Activated T-cell treated with anti-CD3 and anti-CD28 coated beads, Interleukin-2, amount 50 U/mL, for 48 hours (primary cell): ENCODE measurements around the gene CASQ2.

Experiments
- DNase-seq, 2 experiments: peaks; one replicate each; pipeline ENCODE4 v3.0.0-alpha.2; 2020

Gene CASQ2

DNA sequence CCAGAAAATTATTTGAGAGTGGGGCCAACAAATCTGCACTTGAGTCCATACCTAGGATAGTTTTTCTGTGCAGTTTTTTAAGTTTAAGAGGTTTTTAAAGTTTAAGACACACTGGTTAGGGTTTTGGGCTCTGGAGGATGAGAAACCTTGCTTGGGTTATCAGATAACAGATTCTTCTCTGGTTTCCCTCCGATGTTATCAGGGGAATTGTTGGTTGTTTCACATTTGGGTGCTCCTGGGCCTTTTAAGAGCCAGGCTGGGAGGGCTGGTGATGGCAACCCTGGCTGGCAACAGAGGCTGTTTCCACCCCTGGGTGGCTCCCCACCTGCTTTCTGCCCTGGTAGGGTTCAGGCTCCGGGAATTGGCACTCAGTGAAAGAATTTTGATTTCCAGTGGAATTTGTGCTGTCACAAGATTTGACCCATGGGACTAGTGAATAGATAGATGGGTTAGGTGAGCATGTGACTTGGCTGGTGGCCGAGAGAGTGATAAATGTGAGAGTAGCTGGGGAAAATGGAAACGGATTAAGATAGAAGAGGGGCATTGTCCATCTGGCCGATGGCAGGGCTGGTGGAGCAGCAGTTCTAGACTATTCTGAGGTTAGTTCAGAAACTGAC is 111.9 kb downstream of the CASQ2 start:
- no peak for DNase-seq

DNA sequence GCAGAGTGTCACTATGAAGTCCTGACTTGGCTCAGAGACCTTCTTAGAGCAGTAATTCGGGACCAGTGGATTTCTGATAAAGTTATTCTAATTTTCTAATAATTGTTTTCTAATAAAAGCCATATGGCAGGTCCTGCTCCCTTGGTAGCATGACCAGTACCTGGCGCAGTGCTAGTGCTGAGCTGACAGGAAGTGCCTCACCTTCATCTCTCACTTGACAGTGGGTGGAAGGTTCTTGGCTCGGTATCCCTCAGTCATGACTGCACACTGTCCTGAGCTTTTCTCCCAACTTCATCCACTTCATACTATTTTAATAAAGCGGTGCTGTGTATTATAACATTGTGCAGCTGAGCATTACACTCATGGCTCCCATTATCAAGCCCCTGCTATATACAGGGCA is 112.6 kb downstream of the CASQ2 start:
- DNase-seq = no peak

DNA sequence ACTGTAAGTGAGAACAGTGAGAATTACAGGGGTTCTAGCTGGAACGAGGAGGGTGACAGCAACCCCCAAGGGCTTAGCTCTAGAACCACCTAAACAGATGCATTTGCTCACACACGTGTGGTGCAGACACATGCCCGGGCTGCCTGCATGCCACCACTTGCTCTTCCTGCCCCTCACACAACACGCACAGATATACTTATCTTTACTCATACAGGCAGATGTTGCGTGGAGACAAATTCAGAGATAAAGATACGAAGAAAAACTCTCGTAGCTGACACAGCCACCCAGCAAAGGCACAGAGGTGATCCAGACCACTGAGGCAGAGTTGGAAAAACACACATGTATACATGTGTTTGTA is 113.2 kb downstream of the CASQ2 start:
- no peak for DNase-seq

DNA sequence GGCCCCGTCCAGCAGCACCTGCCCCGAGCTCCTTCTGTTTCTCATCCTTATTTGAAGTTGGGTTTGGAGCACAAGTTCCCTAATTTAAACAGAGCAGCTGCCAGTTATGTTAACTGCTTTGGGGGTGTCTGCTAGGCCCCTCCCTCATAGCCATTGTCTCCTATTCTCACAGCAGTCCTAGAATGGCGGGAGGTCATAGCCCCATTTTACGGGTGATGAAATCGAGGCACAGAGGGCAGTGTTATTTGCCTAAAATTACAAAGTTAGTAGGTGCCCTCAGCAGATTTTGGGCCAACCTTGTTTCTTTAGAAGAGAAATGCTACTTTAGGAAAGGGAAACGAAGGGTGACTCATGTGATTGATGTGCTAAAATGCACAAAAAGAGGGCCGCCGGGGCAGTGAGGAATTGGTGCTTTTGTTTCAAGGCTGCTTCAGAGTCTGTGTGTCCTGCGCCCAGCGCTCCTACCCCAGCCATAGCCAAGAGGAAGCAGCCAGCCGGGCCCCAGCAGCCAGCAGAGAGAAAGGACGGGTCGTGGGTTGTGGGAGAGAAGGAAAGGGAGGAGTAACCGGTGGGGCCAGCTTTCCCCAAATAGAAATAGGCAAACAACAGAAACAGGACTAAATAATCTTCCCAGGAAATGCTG is 113.7 kb downstream of the CASQ2 start:
- DNase-seq = no peak

DNA sequence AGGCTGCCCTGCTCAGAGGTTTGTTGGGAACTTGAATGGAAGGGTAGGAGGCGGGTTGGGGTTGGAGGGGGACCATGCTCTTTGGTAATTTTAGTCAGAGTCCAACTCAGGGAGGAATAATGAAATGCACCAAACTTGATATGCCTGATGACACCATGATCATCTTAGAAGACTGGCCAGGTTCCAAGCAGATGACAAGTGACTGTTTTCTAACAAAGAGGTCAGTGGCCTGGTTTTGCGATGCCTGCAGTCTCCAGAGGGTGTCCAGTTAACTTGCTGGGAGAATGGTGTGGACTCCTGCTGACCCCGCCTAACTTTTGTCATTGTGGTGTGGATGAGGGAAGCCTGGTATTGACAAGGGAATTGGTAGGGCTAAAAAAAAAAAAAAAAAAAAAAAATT is 114.4 kb downstream of the CASQ2 start:
- no peak for DNase-seq

DNA sequence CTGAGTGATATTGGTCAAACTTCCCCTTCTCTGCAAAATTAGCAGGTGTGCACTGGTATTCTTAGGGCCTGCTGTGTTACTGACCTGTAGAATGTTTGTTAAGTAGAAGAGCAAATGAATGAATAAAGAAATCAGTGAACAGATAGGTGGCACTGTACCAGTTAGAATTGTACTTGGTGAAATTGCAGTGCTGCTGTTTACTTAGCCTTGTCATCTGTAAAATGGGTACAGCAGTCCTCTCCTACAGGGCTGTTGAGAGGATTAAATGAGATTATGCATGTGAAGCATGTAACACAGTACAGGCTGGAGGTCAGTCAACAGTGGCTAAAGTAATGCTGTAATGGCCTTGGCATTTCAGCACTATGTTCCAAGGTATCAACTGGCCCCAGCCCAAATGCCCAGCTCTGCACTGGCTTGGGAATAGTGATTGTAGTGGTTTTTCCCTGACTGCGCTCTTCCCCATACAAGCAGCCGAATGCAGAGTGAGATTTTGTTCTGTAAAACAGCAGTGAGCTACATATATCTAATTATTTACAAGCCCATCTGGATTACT is 116.2 kb downstream of the CASQ2 start:
- DNase-seq = no peak

DNA sequence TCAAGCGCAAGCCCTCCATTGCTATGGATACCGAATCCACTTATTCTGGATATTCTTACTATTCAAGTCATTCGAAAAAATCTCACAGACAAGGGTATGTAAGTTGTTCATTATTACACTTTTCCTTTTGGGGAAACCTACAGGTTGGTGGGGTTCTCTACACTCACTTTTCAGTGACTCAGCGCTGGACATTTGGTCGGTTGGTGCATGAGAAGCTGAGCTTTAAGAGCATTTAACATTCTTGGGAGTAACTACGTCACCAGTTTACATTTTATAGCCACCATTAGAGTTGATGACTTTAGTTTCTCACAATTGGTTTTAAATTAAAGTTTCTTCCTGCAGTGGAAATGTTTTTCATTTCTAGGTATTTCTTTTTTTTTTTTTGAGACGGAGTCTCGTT is 117.1 kb downstream of the CASQ2 start:
- no peak for DNase-seq

DNA sequence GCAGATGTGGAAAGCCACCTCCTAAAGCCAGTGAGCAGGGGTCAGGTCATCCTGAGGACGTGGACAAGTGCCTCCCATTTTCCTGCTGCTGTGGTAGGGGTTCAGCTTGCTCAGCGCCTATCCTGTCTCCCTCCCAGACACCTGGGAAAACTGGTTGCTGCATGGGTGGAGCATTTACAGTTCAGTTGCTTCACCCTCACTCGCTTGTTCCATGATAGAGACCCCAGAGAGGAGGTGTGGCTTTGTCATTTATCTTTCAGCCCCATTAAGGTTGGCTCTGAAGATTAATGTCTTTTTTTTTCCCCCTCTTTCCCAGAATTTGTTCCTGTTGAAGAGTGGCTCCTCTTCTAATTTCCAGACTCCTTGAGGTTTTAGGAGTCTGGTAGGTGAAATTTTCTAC is 117.6 kb downstream of the CASQ2 start:
- DNase-seq = no peak
